Gastroesophageal sphincter (tissue), 3 donors: Measurements from ENCODE around the gene PRRX2.

ENCODE experiments used
- POLR2A ChIP-seq, 2 donors: fragments of 450-650 bp; IDR thresholded peaks; one replicate each; pipeline ENCODE4 v1.6.1; 2017; ENCODE audit warnings: antibody characterized with exemption in 2 of 2, mild to moderate bottlenecking in 2 of 2, moderate library complexity in 1 of 2
- TF ChIP-seq, protein P1 (sequence below), 4 experiments: fragments of 200-600 bp in 2 of 4; fragments of 450-650 bp in 2 of 4; sonication (generic) in 1 of 4; IDR thresholded peaks; one replicate each; pipeline ENCODE4 v1.5.1; 2017 to 2019; ENCODE audit warnings: antibody characterized with exemption in 4 of 4, mild to moderate bottlenecking in 2 of 4, moderate library complexity in 2 of 4

- TF ChIP-seq, protein P1, sequence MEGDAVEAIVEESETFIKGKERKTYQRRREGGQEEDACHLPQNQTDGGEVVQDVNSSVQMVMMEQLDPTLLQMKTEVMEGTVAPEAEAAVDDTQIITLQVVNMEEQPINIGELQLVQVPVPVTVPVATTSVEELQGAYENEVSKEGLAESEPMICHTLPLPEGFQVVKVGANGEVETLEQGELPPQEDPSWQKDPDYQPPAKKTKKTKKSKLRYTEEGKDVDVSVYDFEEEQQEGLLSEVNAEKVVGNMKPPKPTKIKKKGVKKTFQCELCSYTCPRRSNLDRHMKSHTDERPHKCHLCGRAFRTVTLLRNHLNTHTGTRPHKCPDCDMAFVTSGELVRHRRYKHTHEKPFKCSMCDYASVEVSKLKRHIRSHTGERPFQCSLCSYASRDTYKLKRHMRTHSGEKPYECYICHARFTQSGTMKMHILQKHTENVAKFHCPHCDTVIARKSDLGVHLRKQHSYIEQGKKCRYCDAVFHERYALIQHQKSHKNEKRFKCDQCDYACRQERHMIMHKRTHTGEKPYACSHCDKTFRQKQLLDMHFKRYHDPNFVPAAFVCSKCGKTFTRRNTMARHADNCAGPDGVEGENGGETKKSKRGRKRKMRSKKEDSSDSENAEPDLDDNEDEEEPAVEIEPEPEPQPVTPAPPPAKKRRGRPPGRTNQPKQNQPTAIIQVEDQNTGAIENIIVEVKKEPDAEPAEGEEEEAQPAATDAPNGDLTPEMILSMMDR (IDR thresholded peaks at IDR 0.05), result no peak
- TF ChIP-seq POLR2A (IDR thresholded peaks at IDR 0.05), result no peak
These were observed 103.0 kb downstream of the PRRX2 start for GRCh38 chr9:129768486-129768885.
